Measurements from ENCODE around the gene MEF2C.

- TF ChIP-seq POLR2A (IDR thresholded peaks at IDR 0.05): no peak
- TF ChIP-seq CTCF (IDR thresholded peaks at IDR 0.05): no peak
- TF ChIP-seq EP300 (IDR thresholded peaks at IDR 0.05; ENCODE audit: low read depth): no peak
Measured at GRCh38 chr5:88740604-88741185, 142.3 kb downstream of the MEF2C start.
